OCI-LY3 (cell line): ENCODE data around the gene NEDD4.
"Not testable (repeated sequence)": the region's sequence is repeated elsewhere in the genome, so short reads cannot be mapped to it uniquely, and the experiment has no call there.

Source experiments
- H2AFZ ChIP-seq: fragments of 200-600, 300-600 bp; shearing (Covaris generic); 2 replicates; pipeline ENCODE4 v1.6.0; 2014; ENCODE audit warnings: antibody characterized with exemption, low read depth, low read length
- H3K27ac ChIP-seq: fragments of 200-600, 300-600 bp; sonication (generic); 2 replicates; pipeline ENCODE4 v1.5.1; 2014; ENCODE audit warnings: mild to moderate bottlenecking, low read length, moderate library complexity, mixed read lengths
- H3K27me3 ChIP-seq: fragments of 200-600, 300-600 bp; sonication (generic); 2 replicates; pipeline ENCODE4 v1.6.1; 2014; ENCODE audit warnings: low read depth, low read length, mixed read lengths
- H3K36me3 ChIP-seq: fragments of 200-600, 300-600 bp; sonication (generic); replicated peaks from 2 replicates; pipeline ENCODE3; 2014; ENCODE audit warnings: low read depth, low read length, mixed read lengths
- H3K4me1 ChIP-seq: fragments of 300-600, 200-600 bp; sonication (generic); 2 replicates; pipeline ENCODE4 v1.6.1; 2014; ENCODE audit warnings: low read length, mixed read lengths
- H3K4me2 ChIP-seq: fragments of 200-600, 300-600 bp; sonication (generic); 2 replicates; pipeline ENCODE4 v1.6.1; 2014; ENCODE audit warnings: low read length, mixed read lengths
- H3K4me3 ChIP-seq: fragments of 300-600, 200-600 bp; sonication (generic); 2 replicates; pipeline ENCODE4 v1.5.1; 2014; ENCODE audit warnings: antibody characterized with exemption, mild to moderate bottlenecking, low read length, moderate library complexity
- H3K79me2 ChIP-seq: fragments of 300-600, 200-600 bp; shearing (Covaris generic); 2 replicates; pipeline ENCODE4 v1.6.1; 2014; ENCODE audit warnings: mild to moderate bottlenecking, low read length, mixed read lengths
- H3K9ac ChIP-seq: fragments of 300-600, 200-600 bp; shearing (Covaris generic); 2 replicates; pipeline ENCODE4 v1.6.0; 2014; ENCODE audit warnings: mild to moderate bottlenecking, low read length, moderate library complexity
- H3K9me3 ChIP-seq: fragments of 200-600, 300-600 bp; shearing (Covaris generic); 2 replicates; pipeline ENCODE4 v1.6.1; 2014; ENCODE audit warnings: low read length, mixed read lengths; ENCODE audit not compliant: insufficient read depth
- H4K20me1 ChIP-seq: fragments of 200-600, 300-600 bp; sonication (generic); 2 replicates; pipeline ENCODE4 v1.6.1; 2016; ENCODE audit warnings: low read length, mixed read lengths; ENCODE audit not compliant: insufficient read depth
- CTCF ChIP-seq: fragments of 200-600, 300-600 bp; sonication (generic); IDR thresholded peaks from 2 replicates; pipeline ENCODE4 v1.5.1; 2014; ENCODE audit warnings: antibody characterized with exemption, low read length, low read depth
- EZH2phosphoT487 ChIP-seq: fragments of 200-600 bp; shearing (Covaris generic); IDR thresholded peaks from 2 replicates; pipeline ENCODE4 v1.6.1; 2018; ENCODE audit warnings: antibody characterized with exemption, mixed run types, low read depth

The NEDD4 gene

GRCh38 chr15:56028430-56028829 is 35.0 kb upstream of the NEDD4 start:
- Histone ChIP-seq H3K27me3 (no peaks in the 10 kb centered on the region), H3K36me3 (no peaks in the 10 kb centered on the region), H3K9ac (no peak overlapping the region), H4K20me1 (no peaks in the 10 kb centered on the region), H3K27ac (no peak overlapping the region), H3K4me1 (no peaks in the 10 kb centered on the region), H3K4me2 (no peak overlapping the region), H2AFZ (no peak overlapping the region), H3K9me3 (no peaks in the 10 kb centered on the region), H3K79me2 (no peaks in the 10 kb centered on the region), H3K4me3 (no peak overlapping the region)
- TF ChIP-seq CTCF (no peak), EZH2phosphoT487 (no peak)

- not testable (repeated sequence) for H4K20me1 ChIP-seq, H3K9ac ChIP-seq, H3K27ac ChIP-seq, H3K4me3 ChIP-seq, H3K9me3 ChIP-seq, H3K4me2 ChIP-seq, H3K4me1 ChIP-seq, H3K79me2 ChIP-seq, H3K27me3 ChIP-seq, H2AFZ ChIP-seq, H3K36me3 ChIP-seq
These were observed 29.7 kb upstream of the NEDD4 start for GRCh38 chr15:56023160-56023559.

- Histone ChIP-seq H3K27me3 (0 out of 2 replicates have a peak, but pooled peaks cover 2% of the 10 kb centered on the region), H3K4me2 (no peak overlapping the region), H3K79me2 (no peaks in the 10 kb centered on the region), H3K9ac (no peak overlapping the region), H3K4me3 (no peak overlapping the region), H3K36me3 (no peaks in the 10 kb centered on the region), H3K9me3 (no peaks in the 10 kb centered on the region), H3K4me1 (no peaks in the 10 kb centered on the region), H4K20me1 (no peaks in the 10 kb centered on the region), H2AFZ (no peak overlapping the region), H3K27ac (no peak overlapping the region)
- no peak for TF ChIP-seq CTCF
- TF ChIP-seq EZH2phosphoT487, result no peak
These were observed 26.5 kb upstream of the NEDD4 start for GRCh38 chr15:56019819-56020486.

- Histone ChIP-seq H3K36me3 (no peaks in the 10 kb centered on the region), H3K79me2 (no peaks in the 10 kb centered on the region), H3K4me2 (no peak overlapping the region), H3K27ac (no peak overlapping the region), H3K4me1 (no peaks in the 10 kb centered on the region), H3K9me3 (no peaks in the 10 kb centered on the region), H4K20me1 (no peaks in the 10 kb centered on the region), H3K27me3 (0 out of 2 replicates have a peak, but pooled peaks cover 2% of the 10 kb centered on the region), H3K9ac (no peak overlapping the region), H2AFZ (no peak overlapping the region), H3K4me3 (no peak overlapping the region)
- TF ChIP-seq EZH2phosphoT487 (no peak), CTCF (no peak)
These were observed 25.8 kb upstream of the NEDD4 start for GRCh38 chr15:56019060-56019793.
